BJ (cell line): ENCODE results near the gene ADD2. TPM values are rescaled to one million over a fixed set of nuclear protein-coding genes. Genes with fewer than 3 reads are reported as not detected.

Experiments used
- CTCF ChIA-PET: fragments of 350-600 bp; formaldehyde crosslinking; extraction: SDS; loops from one replicate; lab custom pipeline; 2021; ENCODE audit warnings: antibody characterized with exemption, inconsistent platforms; lab: Yijun Ruan, JAX
- POLR2A ChIA-PET: fragments of 300-600 bp; sonication (Branson Sonifier 250); formaldehyde crosslinking; extraction: SDS; loops from one replicate; lab custom pipeline; 2021; ENCODE audit warnings: antibody characterized with exemption; lab: Charles Lee
- DNase-seq: peaks from one replicate; pipeline ENCODE4 v3.0.0-alpha.2; 2011; ENCODE audit warnings: low read depth
- H3K27me3 ChIP-seq: 2 replicates; pipeline ENCODE4 v1.6.0; 2011; ENCODE audit warnings: low read length; ENCODE audit not compliant: control insufficient read depth, insufficient read depth
- H3K36me3 ChIP-seq: 2 replicates; pipeline ENCODE4 v1.5.1; 2011; ENCODE audit warnings: low read length; ENCODE audit not compliant: control insufficient read depth, insufficient read depth
- H3K4me3 ChIP-seq: 2 replicates; pipeline ENCODE4 v1.5.1; 2011; ENCODE audit warnings: low read depth, mild to moderate bottlenecking, control low read depth, low read length
- polyA plus RNA-seq: library from polyadenylated mRNA; depleted of rRNA; stranded (reverse); fragments of >200 nt; gene quantifications from 2 replicates; pipeline ENCODE4 v1.2.3, GENCODE V29; 2011
- TF ChIP-seq, protein P1 (sequence below): IDR thresholded peaks from 2 replicates; pipeline ENCODE4 v1.5.1; 2011; ENCODE audit warnings: low read depth, mild to moderate bottlenecking, control low read depth, inconsistent platforms, low read length, moderate library complexity; ENCODE audit not compliant: insufficient read depth

Gene ADD2
- polyA plus RNA-seq, 1 experiment, result not detected

DNA sequence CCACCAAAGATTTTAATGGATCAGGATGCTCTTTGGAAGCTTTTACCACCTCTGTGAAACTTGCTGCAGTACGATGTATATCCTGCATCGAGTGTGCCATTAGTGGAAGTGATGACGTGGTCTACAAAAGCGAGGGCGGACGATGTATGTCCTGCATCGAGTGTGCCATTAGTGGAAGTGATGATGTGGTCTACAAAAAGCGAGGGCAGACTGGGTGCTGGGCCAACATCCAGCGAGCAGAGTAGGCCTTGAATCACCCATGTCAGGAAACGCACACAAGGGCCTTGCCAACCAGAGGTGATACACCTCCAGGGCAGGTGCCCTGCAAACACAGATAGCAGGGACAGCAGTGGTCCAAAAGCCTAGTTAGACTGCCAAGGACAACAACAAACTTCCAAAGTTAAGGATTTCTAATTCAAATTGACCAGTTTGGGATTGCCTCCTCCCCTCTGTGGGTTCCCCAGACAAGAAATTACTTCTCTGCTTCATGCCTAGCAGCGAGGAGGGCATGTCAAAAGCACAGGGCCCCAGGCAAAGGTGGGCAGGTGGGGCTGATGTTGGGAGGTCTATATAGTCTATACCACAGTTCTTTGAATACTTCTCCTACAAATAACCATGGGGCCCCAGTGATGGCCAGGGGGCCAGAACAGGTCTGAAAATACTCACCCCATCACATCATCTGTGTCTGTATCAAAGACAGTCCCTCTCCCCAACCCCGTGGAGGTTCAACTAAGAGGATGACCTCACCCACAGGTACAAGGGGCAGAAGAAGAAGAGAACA lies 70.2 kb downstream of the ADD2 start:
- DNase-seq, result no peak
- TF ChIP-seq, protein P1, sequence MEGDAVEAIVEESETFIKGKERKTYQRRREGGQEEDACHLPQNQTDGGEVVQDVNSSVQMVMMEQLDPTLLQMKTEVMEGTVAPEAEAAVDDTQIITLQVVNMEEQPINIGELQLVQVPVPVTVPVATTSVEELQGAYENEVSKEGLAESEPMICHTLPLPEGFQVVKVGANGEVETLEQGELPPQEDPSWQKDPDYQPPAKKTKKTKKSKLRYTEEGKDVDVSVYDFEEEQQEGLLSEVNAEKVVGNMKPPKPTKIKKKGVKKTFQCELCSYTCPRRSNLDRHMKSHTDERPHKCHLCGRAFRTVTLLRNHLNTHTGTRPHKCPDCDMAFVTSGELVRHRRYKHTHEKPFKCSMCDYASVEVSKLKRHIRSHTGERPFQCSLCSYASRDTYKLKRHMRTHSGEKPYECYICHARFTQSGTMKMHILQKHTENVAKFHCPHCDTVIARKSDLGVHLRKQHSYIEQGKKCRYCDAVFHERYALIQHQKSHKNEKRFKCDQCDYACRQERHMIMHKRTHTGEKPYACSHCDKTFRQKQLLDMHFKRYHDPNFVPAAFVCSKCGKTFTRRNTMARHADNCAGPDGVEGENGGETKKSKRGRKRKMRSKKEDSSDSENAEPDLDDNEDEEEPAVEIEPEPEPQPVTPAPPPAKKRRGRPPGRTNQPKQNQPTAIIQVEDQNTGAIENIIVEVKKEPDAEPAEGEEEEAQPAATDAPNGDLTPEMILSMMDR, result no peak
- H3K4me3 ChIP-seq, result no peak overlapping the region
- CTCF ChIA-PET, result interaction anchor here (2.2 to 3.3 kb wide), 2 partner anchors 12 to 250 kb away, joined by 5 to 15 read pairs; no protein-coding TSS in a partner anchor
- H3K27me3 ChIP-seq, result peaks cover 9% of the 10 kb centered on the region
- no peaks in the 10 kb centered on the region for H3K36me3 ChIP-seq
- POLR2A ChIA-PET, result no interaction called here

DNA sequence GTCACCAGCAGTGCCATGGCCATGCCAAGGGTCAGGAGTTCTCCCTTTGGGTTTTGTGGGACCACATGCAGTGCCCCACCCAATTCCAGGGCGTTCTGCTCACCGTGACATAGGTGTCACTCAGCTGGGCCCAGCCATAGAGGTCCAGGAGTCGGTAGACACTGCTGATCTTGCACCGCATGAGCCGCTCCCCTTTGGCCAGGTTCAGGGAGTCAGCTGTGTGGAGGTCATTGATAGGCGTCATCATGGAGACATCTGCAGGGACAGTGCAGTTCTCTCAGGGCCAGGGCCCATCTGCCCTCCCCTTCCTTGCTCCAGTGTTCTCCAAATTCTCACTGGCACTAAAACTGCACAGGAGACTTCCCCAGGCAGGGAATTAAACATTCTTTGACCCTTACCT lies 71.9 kb downstream of the ADD2 start:
- H3K4me3 ChIP-seq, result no peak overlapping the region
- no peaks in the 10 kb centered on the region for H3K36me3 ChIP-seq
- TF ChIP-seq, protein P1, result no peak
- H3K27me3 ChIP-seq, result peaks cover 9% of the 10 kb centered on the region
- CTCF ChIA-PET, result interaction anchor here (2.2 kb wide), 1 partner anchor 252 kb away, joined by 5 read pairs; no protein-coding TSS in a partner anchor
- DNase-seq, result no peak
- POLR2A ChIA-PET, result no interaction called here

GRCh38 chr2:70692256-70692655 lies 75.7 kb downstream of the ADD2 start:
- Histone ChIP-seq H3K36me3 (no peaks in the 10 kb centered on the region), H3K27me3 (peaks cover 9% of the 10 kb centered on the region), H3K4me3 (no peak overlapping the region)
- DNase-seq, result no peak
- TF ChIP-seq, protein P1, result no peak
- ChIA-PET CTCF (no interaction called here), POLR2A (no interaction called here)

DNA sequence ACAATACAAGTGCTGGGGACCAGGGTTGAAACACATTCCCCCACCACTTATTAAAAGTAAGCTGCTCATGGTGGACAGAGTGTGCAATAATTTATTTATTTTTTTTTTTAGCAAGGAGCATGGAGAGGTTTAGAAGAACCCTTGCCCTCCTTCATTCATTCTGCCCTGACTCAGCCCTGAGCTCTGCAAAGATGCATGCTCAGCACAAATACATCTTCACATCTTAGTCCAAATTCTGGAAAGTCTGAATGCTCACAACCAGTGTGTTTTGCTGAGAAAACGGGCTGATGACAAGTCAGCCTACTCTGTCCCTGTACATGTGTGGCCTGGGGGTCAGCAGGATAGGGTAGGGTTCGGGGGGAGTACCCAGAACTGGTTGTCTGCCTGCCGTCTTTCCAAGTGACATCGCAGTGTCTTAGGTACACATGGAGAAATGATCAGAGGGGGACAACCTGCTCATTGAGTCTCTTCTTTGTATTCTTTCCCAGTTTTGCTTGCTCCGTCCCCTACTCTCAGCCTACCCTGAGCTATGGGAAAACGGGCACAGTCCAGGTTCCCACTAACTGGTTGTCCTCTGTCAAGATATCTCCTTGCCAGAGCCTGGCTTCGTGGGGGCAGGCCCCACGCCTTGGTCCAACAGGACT lies 76.4 kb downstream of the ADD2 start:
- ChIA-PET POLR2A (no interaction called here), CTCF (no interaction called here)
- no peak for DNase-seq
- H3K27me3 ChIP-seq, result peaks cover 9% of the 10 kb centered on the region
- H3K4me3 ChIP-seq, result no peak overlapping the region
- TF ChIP-seq, protein P1, result no peak
- H3K36me3 ChIP-seq, result no peaks in the 10 kb centered on the region

GRCh38 chr2:70690846-70691245 lies 77.2 kb downstream of the ADD2 start:
- ChIA-PET CTCF (no interaction called here), POLR2A (no interaction called here)
- H3K36me3 ChIP-seq, result no peaks in the 10 kb centered on the region
- no peak for DNase-seq
- H3K4me3 ChIP-seq, result no peak overlapping the region
- TF ChIP-seq, protein P1, result no peak
- H3K27me3 ChIP-seq, result peaks cover 9% of the 10 kb centered on the region
